Measurements from ENCODE around the gene PIEZO2. TPM values are rescaled to one million over a fixed set of nuclear protein-coding genes. Genes with fewer than 3 reads are reported as not detected.

The PIEZO2 gene
- total and polyA plus RNA-seq, 9 donors = 19.3 to 55.4 (median 35.3) TPM

- DNase-seq = no peak
- no peak overlapping the region for H3K27ac ChIP-seq (ENCODE audit: low read length)
- no peaks in the 10 kb centered on the region for H3K36me3 ChIP-seq (ENCODE audit: control insufficient read depth, insufficient read depth, low read length)
- no CpG with 5 or more reads among the region's 5 CpGs for WGBS (ENCODE audit: insufficient coverage)
- no peaks in the 10 kb centered on the region for H3K4me1 ChIP-seq (ENCODE audit: control insufficient read depth, insufficient read depth, low read length)
- no peaks in the 10 kb centered on the region for H3K27me3 ChIP-seq (ENCODE audit: control insufficient read depth, insufficient read depth, low read length)
- no peaks in the 10 kb centered on the region for H3K9me3 ChIP-seq (replicated peaks; ENCODE audit: control insufficient read depth, low read depth, low read length)
- H3K4me3 ChIP-seq (ENCODE audit: low read length) = no peak overlapping the region
Observed at GRCh38 chr18:11074889-11075288, 74.5 kb downstream of the PIEZO2 start.

GRCh38 chr18:11073971-11074370 is 75.4 kb downstream of the PIEZO2 start:
- WGBS (ENCODE audit: insufficient coverage) = 62% methylated on average over 5 of the region's 9 CpGs
- DNase-seq = no peak
- H3K36me3 ChIP-seq (ENCODE audit: control insufficient read depth, insufficient read depth, low read length) = no peaks in the 10 kb centered on the region
- no peaks in the 10 kb centered on the region for H3K27me3 ChIP-seq (ENCODE audit: control insufficient read depth, insufficient read depth, low read length)
- H3K4me1 ChIP-seq (ENCODE audit: control insufficient read depth, insufficient read depth, low read length) = no peaks in the 10 kb centered on the region
- no peak overlapping the region for H3K4me3 ChIP-seq (ENCODE audit: low read length)
- H3K27ac ChIP-seq (ENCODE audit: low read length) = no peak overlapping the region
- no peaks in the 10 kb centered on the region for H3K9me3 ChIP-seq (replicated peaks; ENCODE audit: control insufficient read depth, low read depth, low read length)

GRCh38 chr18:11072632-11073031 is 76.7 kb downstream of the PIEZO2 start:
- Histone ChIP-seq H3K9me3 (replicated peaks; ENCODE audit: control insufficient read depth, low read depth, low read length) (no peaks in the 10 kb centered on the region), H3K4me1 (ENCODE audit: control insufficient read depth, insufficient read depth, low read length) (no peaks in the 10 kb centered on the region), H3K4me3 (ENCODE audit: low read length) (no peak overlapping the region), H3K36me3 (ENCODE audit: control insufficient read depth, insufficient read depth, low read length) (no peaks in the 10 kb centered on the region), H3K27ac (ENCODE audit: low read length) (no peak overlapping the region), H3K27me3 (ENCODE audit: control insufficient read depth, insufficient read depth, low read length) (no peaks in the 10 kb centered on the region)
- 66% methylated on average over 4 of the region's 5 CpGs for WGBS (ENCODE audit: insufficient coverage)
- DNase-seq = no peak

- Histone ChIP-seq H3K4me3 (ENCODE audit: low read length) (no peak overlapping the region), H3K36me3 (ENCODE audit: control insufficient read depth, insufficient read depth, low read length) (no peaks in the 10 kb centered on the region), H3K9me3 (replicated peaks; ENCODE audit: control insufficient read depth, low read depth, low read length) (no peaks in the 10 kb centered on the region), H3K27ac (ENCODE audit: low read length) (no peak overlapping the region), H3K27me3 (ENCODE audit: control insufficient read depth, insufficient read depth, low read length) (no peaks in the 10 kb centered on the region), H3K4me1 (ENCODE audit: control insufficient read depth, insufficient read depth, low read length) (no peaks in the 10 kb centered on the region)
- 73% methylated on average over 4 of the region's 4 CpGs for WGBS (ENCODE audit: insufficient coverage)
- DNase-seq = no peak
Observed at GRCh38 chr18:11071300-11071699, 78.1 kb downstream of the PIEZO2 start.

- H3K9me3 ChIP-seq (replicated peaks; ENCODE audit: control insufficient read depth, low read depth, low read length) = no peaks in the 10 kb centered on the region
- DNase-seq = no peak
- H3K4me3 ChIP-seq (ENCODE audit: low read length) = no peak overlapping the region
- H3K4me1 ChIP-seq (ENCODE audit: control insufficient read depth, insufficient read depth, low read length) = no peaks in the 10 kb centered on the region
- H3K27ac ChIP-seq (ENCODE audit: low read length) = no peak overlapping the region
- no peaks in the 10 kb centered on the region for H3K36me3 ChIP-seq (ENCODE audit: control insufficient read depth, insufficient read depth, low read length)
- no peaks in the 10 kb centered on the region for H3K27me3 ChIP-seq (ENCODE audit: control insufficient read depth, insufficient read depth, low read length)
- WGBS (ENCODE audit: insufficient coverage) = 78% methylated on average over 9 of the region's 11 CpGs
Observed at GRCh38 chr18:11070593-11070992, 78.8 kb downstream of the PIEZO2 start.

- 79% methylated on average over 3 of the region's 5 CpGs for WGBS (ENCODE audit: insufficient coverage)
Observed at GRCh38 chr18:11066038-11066437, 83.3 kb downstream of the PIEZO2 start.

GRCh38 chr18:11064727-11065460 is 84.5 kb downstream of the PIEZO2 start:
- Histone ChIP-seq H3K4me3 (ENCODE audit: low read length) (no peak overlapping the region), H3K9me3 (replicated peaks; ENCODE audit: control insufficient read depth, low read depth, low read length) (no peaks in the 10 kb centered on the region), H3K27me3 (ENCODE audit: control insufficient read depth, insufficient read depth, low read length) (no peaks in the 10 kb centered on the region), H3K27ac (ENCODE audit: low read length) (no peak overlapping the region), H3K4me1 (ENCODE audit: control insufficient read depth, insufficient read depth, low read length) (no peaks in the 10 kb centered on the region), H3K36me3 (ENCODE audit: control insufficient read depth, insufficient read depth, low read length) (no peaks in the 10 kb centered on the region)
- no peak for DNase-seq
- WGBS (ENCODE audit: insufficient coverage) = no CpG with 5 or more reads among the region's 7 CpGs

More at GRCh38 chr18:11066038-11066437, 83.3 kb downstream of the PIEZO2 start:
- Histone ChIP-seq H3K27me3 (ENCODE audit: control insufficient read depth, insufficient read depth, low read length) (no peaks in the 10 kb centered on the region), H3K27ac (ENCODE audit: low read length) (no peak overlapping the region), H3K4me1 (ENCODE audit: control insufficient read depth, insufficient read depth, low read length) (no peaks in the 10 kb centered on the region), H3K9me3 (replicated peaks; ENCODE audit: control insufficient read depth, low read depth, low read length) (no peaks in the 10 kb centered on the region), H3K4me3 (ENCODE audit: low read length) (no peak overlapping the region), H3K36me3 (ENCODE audit: control insufficient read depth, insufficient read depth, low read length) (no peaks in the 10 kb centered on the region)
- no peak for DNase-seq

GRCh38 chr18:11064106-11064505 is 85.3 kb downstream of the PIEZO2 start:
- Histone ChIP-seq H3K27ac (ENCODE audit: low read length) (no peak overlapping the region), H3K4me1 (ENCODE audit: control insufficient read depth, insufficient read depth, low read length) (no peaks in the 10 kb centered on the region), H3K36me3 (ENCODE audit: control insufficient read depth, insufficient read depth, low read length) (no peaks in the 10 kb centered on the region), H3K9me3 (replicated peaks; ENCODE audit: control insufficient read depth, low read depth, low read length) (no peaks in the 10 kb centered on the region), H3K27me3 (ENCODE audit: control insufficient read depth, insufficient read depth, low read length) (no peaks in the 10 kb centered on the region), H3K4me3 (ENCODE audit: low read length) (no peak overlapping the region)
- DNase-seq = no peak
- no CpG with 5 or more reads among the region's 2 CpGs for WGBS (ENCODE audit: insufficient coverage)

- Histone ChIP-seq H3K4me1 (ENCODE audit: control insufficient read depth, insufficient read depth, low read length) (no peaks in the 10 kb centered on the region), H3K9me3 (replicated peaks; ENCODE audit: control insufficient read depth, low read depth, low read length) (no peaks in the 10 kb centered on the region), H3K27ac (ENCODE audit: low read length) (no peak overlapping the region), H3K4me3 (ENCODE audit: low read length) (no peak overlapping the region), H3K36me3 (ENCODE audit: control insufficient read depth, insufficient read depth, low read length) (no peaks in the 10 kb centered on the region), H3K27me3 (ENCODE audit: control insufficient read depth, insufficient read depth, low read length) (no peaks in the 10 kb centered on the region)
- 84% methylated on average over 6 of the region's 8 CpGs for WGBS (ENCODE audit: insufficient coverage)
- DNase-seq = no peak
Observed at GRCh38 chr18:11055721-11056120, 93.6 kb downstream of the PIEZO2 start.

GRCh38 chr18:11054497-11054896 is 94.9 kb downstream of the PIEZO2 start:
- no peak for DNase-seq
- no peaks in the 10 kb centered on the region for H3K4me1 ChIP-seq (ENCODE audit: control insufficient read depth, insufficient read depth, low read length)
- H3K36me3 ChIP-seq (ENCODE audit: control insufficient read depth, insufficient read depth, low read length) = no peaks in the 10 kb centered on the region
- no peaks in the 10 kb centered on the region for H3K9me3 ChIP-seq (replicated peaks; ENCODE audit: control insufficient read depth, low read depth, low read length)
- H3K27ac ChIP-seq (ENCODE audit: low read length) = no peak overlapping the region
- WGBS (ENCODE audit: insufficient coverage) = 29% methylated on average over 1 of the region's 4 CpGs
- no peaks in the 10 kb centered on the region for H3K27me3 ChIP-seq (ENCODE audit: control insufficient read depth, insufficient read depth, low read length)
- no peak overlapping the region for H3K4me3 ChIP-seq (ENCODE audit: low read length)

- no CpG with 5 or more reads among the region's 1 CpG for WGBS (ENCODE audit: insufficient coverage)
- no peak for DNase-seq
- H3K27me3 ChIP-seq (ENCODE audit: control insufficient read depth, insufficient read depth, low read length) = no peaks in the 10 kb centered on the region
- H3K27ac ChIP-seq (ENCODE audit: low read length) = no peak overlapping the region
- H3K36me3 ChIP-seq (ENCODE audit: control insufficient read depth, insufficient read depth, low read length) = no peaks in the 10 kb centered on the region
- H3K4me3 ChIP-seq (ENCODE audit: low read length) = no peak overlapping the region
- H3K4me1 ChIP-seq (ENCODE audit: control insufficient read depth, insufficient read depth, low read length) = no peaks in the 10 kb centered on the region
- no peaks in the 10 kb centered on the region for H3K9me3 ChIP-seq (replicated peaks; ENCODE audit: control insufficient read depth, low read depth, low read length)
Observed at GRCh38 chr18:11053293-11053692, 96.1 kb downstream of the PIEZO2 start.

Measured in muscle of leg (tissue), 11 donors.